ENCODE data around the gene PLEK2. TPM values are rescaled to one million over a fixed set of nuclear protein-coding genes. Genes with fewer than 3 reads are reported as not detected.
"Not testable (repeated sequence)": the region's sequence is repeated elsewhere in the genome, so short reads cannot be mapped to it uniquely, and the experiment has no call there.

The PLEK2 gene
- total RNA-seq, 1 donor from 2014 or later = not detected

DNA sequence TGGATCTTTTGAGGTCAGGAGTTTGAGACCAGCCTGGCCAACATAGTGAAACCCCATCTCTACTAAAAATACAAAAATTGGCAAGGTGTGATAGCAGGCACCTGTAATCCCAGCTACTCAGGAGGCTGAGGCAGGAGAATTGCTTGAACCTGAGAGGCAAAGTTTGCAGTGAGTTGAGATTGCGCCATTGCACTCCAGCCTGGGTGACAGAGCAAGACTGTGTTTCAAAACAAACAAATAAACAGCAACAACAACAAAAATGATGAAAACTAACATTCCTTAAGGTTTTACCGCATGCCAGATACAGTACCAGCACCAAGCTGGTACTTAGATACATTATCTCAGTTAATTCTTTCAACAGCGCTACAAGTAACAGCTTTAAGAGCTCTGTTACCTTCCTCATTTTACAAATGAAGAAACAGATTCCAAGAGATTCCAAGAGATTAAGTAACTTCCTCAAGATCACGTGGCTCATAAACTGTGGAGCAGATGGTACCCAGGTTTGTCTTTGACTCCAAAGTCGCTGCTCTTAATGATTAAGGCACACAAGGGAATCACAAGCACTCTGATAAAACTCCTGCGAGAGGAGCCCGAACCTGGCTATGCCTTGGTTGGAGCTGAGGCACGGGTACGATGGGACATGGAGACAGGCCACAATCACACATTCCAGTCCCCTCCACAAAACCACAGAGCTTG lies 17.7 kb upstream of the PLEK2 start:
- no peak for DNase-seq (ENCODE audit: low read depth)

DNA sequence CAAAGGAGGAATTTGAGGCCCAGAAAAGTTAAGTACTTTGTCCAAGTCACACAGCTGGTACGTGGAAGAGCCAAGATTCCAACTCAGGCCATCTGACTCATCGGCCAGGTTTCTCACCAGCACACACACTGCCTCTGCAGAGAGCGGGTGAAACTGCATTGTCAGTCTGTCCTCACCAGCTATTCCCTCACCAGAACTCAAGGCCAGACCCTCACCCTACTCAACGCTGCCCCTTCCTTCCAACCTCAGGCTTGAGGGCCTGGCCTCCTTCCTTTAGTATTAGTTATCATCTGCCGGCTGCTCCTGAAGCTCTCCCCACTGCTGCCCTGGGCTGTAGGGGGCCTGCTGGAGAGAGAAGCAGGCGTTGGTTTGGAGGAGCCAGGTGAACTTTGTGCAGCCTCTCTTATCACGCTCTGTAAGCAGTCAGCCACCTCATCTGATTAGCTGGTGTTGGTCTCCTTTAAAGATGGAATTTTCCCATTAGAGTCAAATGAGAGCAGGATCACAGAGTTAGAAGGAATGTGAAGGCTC lies 16.6 kb upstream of the PLEK2 start:
- DNase-seq (ENCODE audit: low read depth) = peak; percentile 36

- peak; percentile 86 for DNase-seq (ENCODE audit: low read depth)
Observed at GRCh38 chr14:67426983-67427606, 15.1 kb upstream of the PLEK2 start.

DNA sequence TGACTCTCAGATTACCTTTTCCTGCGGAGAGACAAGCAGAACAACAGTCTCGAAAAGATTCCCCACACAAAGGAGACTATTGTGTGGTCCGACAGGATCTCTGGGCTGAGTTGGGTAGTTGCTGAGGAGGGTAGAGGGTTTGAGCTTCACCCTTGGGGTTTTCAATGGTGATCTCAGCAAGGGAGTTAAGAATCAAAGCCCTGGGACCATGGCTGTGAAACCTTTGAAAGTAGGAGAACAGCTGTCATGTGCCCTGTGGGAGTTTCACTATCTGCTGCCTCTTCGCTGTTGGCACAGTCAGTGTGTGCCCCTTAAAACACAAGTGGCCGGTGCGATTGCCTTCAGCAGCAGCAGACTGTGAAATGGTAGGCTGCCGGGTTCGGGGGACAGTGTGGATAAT lies 14.2 kb upstream of the PLEK2 start:
- peak; percentile 47 for DNase-seq (ENCODE audit: low read depth)

GRCh38 chr14:67425608-67426007 lies 13.6 kb upstream of the PLEK2 start:
- DNase-seq (ENCODE audit: low read depth) = no peak

DNA sequence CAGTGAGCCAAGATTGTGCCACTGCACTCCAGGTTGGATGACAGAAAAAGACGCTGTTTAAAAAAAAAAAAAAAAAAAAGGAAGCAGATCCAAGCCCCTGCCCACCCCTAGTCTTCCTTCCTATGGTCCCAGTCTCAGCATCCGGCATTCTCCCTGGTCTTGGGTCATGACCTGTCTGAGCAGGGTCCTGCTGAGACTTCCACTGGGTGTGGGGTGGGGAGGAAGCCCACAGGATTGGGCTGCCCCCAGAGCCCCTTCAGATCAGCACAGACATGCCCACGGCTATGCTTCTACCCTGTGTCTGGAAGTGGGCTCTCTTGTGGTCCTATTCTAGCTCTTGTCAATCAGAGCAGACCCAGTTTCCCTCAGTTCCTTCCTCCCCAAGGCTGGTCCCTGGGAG lies 12.6 kb upstream of the PLEK2 start:
- DNase-seq (ENCODE audit: low read depth) = no peak

DNA sequence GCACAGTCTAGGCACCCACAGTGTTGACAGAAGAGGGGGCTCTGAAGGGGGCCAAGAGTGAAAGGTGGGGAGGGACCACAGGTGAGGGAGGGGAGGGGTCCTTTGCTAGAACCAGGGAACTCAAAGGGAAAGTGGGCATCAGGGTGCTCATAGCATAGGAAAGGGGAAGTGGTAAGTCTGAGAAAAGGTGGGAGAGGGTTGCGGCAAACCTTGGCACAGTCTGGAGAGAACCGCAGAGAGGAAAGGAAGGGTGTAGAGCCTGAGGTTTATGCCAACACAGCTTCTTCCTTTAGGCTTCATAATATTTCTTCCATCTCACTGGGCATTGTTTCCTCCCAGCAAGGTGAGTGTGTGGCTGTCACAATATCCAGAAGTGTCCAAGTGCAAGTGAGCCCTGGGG lies 11.5 kb upstream of the PLEK2 start:
- DNase-seq (ENCODE audit: low read depth) = no peak

- DNase-seq (ENCODE audit: low read depth) = no peak
Observed at GRCh38 chr14:67421356-67422224, 9.6 kb upstream of the PLEK2 start.

GRCh38 chr14:67420102-67420739 lies 8.3 kb upstream of the PLEK2 start:
- DNase-seq (ENCODE audit: low read depth) = no peak

GRCh38 chr14:67418401-67419191 lies 6.6 kb upstream of the PLEK2 start:
- no peak for DNase-seq (ENCODE audit: low read depth)

GRCh38 chr14:67417633-67418032 lies 5.7 kb upstream of the PLEK2 start:
- no peak for DNase-seq (ENCODE audit: low read depth)

DNA sequence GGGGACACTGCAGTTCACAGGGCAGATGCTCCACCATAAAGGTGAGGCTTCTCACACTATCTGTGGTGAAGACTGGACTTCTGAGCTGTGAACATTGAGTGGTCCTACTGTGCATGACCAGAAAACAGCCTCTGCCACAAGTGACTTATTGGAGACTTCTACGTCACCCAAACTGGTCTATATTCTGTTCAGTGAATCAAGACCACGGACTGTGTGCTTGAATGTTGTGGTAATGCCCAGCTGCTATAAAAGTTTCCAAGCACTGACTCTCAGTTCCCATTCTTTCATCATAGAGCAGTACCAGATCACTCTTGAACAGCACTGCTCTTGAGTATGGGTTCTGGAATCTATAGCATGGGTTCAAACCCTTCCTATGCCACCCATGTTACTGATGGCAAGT lies 4.8 kb upstream of the PLEK2 start:
- peak; percentile 70 for DNase-seq (ENCODE audit: low read depth)

DNA sequence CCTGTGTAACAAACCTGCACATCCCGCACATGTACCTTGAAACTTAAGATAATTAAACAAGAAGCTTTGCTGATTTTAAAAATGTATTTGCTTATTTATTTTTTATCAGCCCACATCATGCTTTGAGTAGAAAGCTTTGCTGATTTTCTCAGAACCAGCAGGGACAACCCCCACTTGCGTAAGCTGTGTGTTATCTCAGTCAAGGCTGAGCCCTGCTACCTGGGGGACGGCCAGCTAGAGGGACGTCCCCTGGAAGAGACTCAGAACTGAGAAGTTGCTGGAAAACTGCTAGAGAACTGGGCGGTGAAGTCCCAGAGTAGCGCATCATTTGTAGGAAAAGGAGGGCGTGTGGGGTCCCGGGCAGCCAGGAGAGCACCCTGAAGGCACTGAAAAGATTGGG lies 4.1 kb upstream of the PLEK2 start:
- DNase-seq (ENCODE audit: low read depth) = no peak

DNA sequence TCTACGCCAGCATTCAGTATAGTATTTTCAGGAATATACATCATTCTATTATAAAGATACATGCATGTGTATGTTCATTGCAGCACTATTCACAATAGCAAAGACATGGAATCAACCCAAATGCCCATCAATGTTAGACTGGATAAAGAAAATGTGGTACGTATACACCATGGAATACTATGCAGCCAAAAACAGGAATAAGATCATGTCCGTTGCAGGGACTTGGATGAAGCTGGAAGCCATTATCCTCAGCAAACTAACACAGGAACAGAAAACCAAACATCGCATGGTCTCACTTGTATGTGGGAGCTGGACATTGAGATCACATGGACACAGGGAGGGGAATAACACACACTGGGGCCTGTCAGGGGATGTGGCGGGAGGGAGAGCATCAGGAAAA lies 3.6 kb upstream of the PLEK2 start:
- not testable (repeated sequence) for DNase-seq (ENCODE audit: low read depth)

- DNase-seq (ENCODE audit: low read depth) = peak; percentile 66
Observed at GRCh38 chr14:67413806-67414769, 2.1 kb upstream of the PLEK2 start.

DNA sequence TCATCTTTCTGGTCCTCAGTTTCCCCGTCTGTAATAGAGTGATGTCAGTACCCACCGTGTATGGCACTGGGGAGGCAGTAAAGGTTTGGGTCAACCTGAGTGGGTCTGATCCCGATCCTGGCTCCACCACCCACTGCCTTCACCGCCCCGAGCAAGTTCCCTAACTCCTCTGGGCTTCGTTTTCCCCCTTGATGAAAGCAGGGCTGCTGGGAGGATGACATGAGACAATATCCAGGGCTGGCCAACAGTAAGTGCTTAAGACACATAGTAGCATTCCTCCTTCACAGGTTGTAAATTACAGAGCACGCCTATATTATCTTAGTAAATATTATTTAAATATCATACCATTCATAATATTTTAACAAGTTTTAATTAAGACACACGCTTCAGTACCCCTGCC lies 595 bp downstream of the PLEK2 start:
- DNase-seq (ENCODE audit: low read depth) = no peak

GRCh38 chr14:67410313-67410712 lies 1.7 kb downstream of the PLEK2 start:
- no peak for DNase-seq (ENCODE audit: low read depth)

- no peak for DNase-seq (ENCODE audit: low read depth)
Observed at GRCh38 chr14:67409461-67409860, 2.5 kb downstream of the PLEK2 start.

GRCh38 chr14:67408122-67408801 lies 3.7 kb downstream of the PLEK2 start:
- not testable (repeated sequence) for DNase-seq (ENCODE audit: low read depth)

Measured in myocyte (in vitro differentiated cells).